VCaP (cell line): Measurements from ENCODE around the gene SIX5.
"Not testable (repeated sequence)": the region's sequence is repeated elsewhere in the genome, so short reads cannot be mapped to it uniquely, and the experiment has no call there.

ENCODE experiments used
- H3K27ac ChIP-seq: fragments of 450-650 bp; 2 replicates; pipeline ENCODE4 v1.5.1; 2017
- TF ChIP-seq, protein P1 (sequence below): fragments of 450-650 bp; conservative IDR thresholded peaks from 2 replicates; pipeline ENCODE4 v1.5.1; 2017; ENCODE audit warnings: mild to moderate bottlenecking, moderate library complexity

Gene SIX5

GRCh38 chr19:45754323-45754722 lies 14.7 kb downstream of the SIX5 start:
- TF ChIP-seq, protein P1, sequence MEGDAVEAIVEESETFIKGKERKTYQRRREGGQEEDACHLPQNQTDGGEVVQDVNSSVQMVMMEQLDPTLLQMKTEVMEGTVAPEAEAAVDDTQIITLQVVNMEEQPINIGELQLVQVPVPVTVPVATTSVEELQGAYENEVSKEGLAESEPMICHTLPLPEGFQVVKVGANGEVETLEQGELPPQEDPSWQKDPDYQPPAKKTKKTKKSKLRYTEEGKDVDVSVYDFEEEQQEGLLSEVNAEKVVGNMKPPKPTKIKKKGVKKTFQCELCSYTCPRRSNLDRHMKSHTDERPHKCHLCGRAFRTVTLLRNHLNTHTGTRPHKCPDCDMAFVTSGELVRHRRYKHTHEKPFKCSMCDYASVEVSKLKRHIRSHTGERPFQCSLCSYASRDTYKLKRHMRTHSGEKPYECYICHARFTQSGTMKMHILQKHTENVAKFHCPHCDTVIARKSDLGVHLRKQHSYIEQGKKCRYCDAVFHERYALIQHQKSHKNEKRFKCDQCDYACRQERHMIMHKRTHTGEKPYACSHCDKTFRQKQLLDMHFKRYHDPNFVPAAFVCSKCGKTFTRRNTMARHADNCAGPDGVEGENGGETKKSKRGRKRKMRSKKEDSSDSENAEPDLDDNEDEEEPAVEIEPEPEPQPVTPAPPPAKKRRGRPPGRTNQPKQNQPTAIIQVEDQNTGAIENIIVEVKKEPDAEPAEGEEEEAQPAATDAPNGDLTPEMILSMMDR = no peak
- H3K27ac ChIP-seq = no peak overlapping the region

GRCh38 chr19:45753548-45753947 lies 15.5 kb downstream of the SIX5 start:
- no peak overlapping the region for H3K27ac ChIP-seq
- TF ChIP-seq, protein P1 = no peak

DNA sequence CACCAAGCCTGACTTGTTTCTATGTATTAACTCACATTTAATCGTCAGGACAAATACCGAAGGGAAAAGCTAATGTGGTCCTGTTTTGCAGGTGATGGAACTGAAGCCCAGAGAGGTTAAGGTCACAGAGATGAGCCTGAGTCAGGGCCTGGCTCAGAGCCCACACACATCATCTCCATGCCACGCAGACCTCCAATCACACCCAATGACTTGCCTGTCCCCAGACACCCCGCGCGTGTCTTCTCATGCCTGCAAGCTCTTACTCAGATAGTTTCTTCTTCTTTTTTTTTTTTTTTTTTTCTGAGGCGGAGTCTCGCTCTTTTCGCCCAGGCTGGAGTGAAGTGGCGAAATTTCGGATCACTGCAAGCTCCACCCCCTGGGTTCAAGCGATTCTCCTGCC lies 16.4 kb downstream of the SIX5 start:
- TF ChIP-seq, protein P1 = no peak
- no peak overlapping the region for H3K27ac ChIP-seq

DNA sequence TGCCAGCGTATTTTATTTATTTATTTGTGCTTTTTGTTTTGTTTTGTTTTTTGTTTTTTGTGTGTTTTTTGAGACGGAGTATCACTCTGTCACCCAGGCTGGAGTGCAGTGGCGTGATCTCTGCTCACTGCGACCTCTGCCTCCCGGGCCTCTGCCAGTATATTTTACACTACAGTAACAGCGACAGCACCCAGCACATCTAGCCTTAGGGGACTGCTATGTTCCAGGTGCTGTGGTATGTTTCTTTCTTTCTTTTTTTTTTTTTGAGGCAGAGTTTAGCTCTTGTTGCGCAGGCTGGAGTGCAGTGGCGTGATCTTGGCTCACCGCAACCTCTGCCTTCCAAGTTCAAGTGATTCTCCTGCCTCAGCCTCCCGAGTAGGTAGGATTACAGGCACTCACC lies 17.6 kb downstream of the SIX5 start:
- not testable (repeated sequence) for H3K27ac ChIP-seq

GRCh38 chr19:45747513-45747912 lies 21.5 kb downstream of the SIX5 start:
- H3K27ac ChIP-seq = no peak overlapping the region
- TF ChIP-seq, protein P1 = no peak

DNA sequence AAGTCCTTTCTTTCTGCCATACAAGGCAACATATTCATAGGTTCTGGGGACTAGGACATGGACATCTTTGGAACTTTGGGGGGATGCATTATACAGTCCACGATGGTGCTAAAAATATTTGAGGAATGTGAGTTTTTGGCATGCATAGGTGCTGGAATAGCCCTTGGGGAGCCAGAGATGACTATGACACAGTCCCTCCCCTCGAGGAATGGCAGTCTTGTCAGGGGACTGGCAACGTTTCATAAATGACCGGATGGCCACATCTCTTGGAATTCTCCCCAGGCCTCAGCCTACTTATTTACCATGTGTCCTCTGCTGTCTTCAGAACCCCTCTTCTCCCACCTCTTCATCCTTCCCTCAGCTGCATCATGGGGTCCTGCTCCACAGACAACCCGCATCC lies 22.2 kb downstream of the SIX5 start:
- TF ChIP-seq, protein P1 = no peak

GRCh38 chr19:45745606-45746005 lies 23.4 kb downstream of the SIX5 start:
- TF ChIP-seq, protein P1 = no peak
- no peak overlapping the region for H3K27ac ChIP-seq

More for the DNA sequence above, 22.2 kb downstream of the SIX5 start:
- H3K27ac ChIP-seq = no peak overlapping the region

DNA sequence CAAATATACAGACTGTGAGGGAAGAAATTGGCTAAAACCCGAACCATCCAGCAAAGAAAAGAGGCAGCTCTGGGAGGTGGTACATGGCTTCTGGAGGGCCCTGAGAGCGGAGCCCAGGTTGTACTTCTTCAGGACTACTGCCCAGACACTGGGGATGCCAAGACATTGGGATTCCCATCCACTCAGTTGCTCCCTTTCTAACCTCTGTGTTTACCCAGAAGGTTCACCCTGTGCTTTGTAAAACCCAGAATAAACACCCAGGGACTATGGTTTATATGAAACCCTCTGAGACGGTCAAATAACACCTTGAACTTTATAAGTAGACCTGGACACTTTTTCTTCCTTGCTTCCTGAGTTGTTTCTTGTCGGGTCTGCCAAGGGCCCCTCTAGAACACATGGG lies 26.1 kb downstream of the SIX5 start:
- H3K27ac ChIP-seq = peak overlapping the region; percentile 77
- TF ChIP-seq, protein P1 = no peak
